ENCODE results near the gene TMEM101. TPM values are rescaled to one million over a fixed set of nuclear protein-coding genes. Genes with fewer than 3 reads are reported as not detected.

TMEM101 gene
- total and polyA plus RNA-seq, 2 of the 13 experiments (the other 11 are each of a cell fraction or from before 2014, with no cell fraction given), result 72.0 to 100 TPM

DNA sequence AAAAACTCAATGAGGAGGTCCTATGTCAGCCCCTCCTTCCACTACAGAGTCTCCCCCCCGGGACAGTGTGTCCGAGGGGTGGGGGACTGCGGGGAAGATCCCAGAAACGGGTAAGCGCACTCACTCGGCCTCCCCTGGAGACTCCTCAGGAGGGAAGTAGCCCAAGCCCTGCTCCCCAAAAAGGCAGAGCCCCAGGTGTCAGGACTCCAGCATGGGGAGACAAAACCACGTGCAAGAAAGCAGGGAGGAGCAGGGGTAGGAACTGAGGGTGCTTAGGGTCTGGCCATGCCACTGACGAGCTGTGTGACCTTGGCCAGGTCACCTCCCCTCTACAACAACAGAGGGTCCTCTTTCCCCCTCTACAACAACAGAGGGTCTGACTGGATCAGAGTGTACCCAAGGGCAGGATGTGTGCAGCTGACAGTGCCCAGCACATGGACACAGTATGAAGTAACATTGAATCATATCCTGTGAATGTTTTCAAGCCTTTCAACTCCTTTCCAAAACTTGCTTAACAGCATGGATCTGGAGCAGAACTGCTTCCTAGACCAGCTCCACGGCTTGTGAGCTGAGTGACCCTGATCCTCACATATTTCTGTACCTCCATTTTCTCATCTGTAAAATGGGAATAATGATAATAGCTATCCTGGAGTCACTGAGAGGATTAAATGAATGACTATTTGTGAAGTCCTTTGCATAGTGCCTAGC lies 12.5 kb downstream of the TMEM101 start (continued):
- TF ChIP-seq, protein P1, sequence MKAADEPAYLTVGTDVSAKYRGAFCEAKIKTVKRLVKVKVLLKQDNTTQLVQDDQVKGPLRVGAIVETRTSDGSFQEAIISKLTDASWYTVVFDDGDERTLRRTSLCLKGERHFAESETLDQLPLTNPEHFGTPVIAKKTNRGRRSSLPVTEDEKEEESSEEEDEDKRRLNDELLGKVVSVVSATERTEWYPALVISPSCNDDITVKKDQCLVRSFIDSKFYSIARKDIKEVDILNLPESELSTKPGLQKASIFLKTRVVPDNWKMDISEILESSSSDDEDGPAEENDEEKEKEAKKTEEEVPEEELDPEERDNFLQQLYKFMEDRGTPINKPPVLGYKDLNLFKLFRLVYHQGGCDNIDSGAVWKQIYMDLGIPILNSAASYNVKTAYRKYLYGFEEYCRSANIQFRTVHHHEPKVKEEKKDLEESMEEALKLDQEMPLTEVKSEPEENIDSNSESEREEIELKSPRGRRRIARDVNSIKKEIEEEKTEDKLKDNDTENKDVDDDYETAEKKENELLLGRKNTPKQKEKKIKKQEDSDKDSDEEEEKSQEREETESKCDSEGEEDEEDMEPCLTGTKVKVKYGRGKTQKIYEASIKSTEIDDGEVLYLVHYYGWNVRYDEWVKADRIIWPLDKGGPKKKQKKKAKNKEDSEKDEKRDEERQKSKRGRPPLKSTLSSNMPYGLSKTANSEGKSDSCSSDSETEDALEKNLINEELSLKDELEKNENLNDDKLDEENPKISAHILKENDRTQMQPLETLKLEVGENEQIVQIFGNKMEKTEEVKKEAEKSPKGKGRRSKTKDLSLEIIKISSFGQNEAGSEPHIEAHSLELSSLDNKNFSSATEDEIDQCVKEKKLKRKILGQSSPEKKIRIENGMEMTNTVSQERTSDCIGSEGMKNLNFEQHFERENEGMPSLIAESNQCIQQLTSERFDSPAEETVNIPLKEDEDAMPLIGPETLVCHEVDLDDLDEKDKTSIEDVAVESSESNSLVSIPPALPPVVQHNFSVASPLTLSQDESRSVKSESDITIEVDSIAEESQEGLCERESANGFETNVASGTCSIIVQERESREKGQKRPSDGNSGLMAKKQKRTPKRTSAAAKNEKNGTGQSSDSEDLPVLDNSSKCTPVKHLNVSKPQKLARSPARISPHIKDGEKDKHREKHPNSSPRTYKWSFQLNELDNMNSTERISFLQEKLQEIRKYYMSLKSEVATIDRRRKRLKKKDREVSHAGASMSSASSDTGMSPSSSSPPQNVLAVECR (CRISPR knock-in tag; IDR thresholded peaks at IDR 0.05; ENCODE audit: borderline replicate concordance), result peak; percentile 50; the same call in 1 of the 2 replicates
- TF ChIP-seq ZBTB21 (CRISPR knock-in tag; IDR thresholded peaks at IDR 0.05) (0 out of 2 replicates have a peak, but pooled peaks have one; percentile 57), HNRNPK (IDR thresholded peaks at IDR 0.05; ENCODE audit: low read depth, low read length, poor library complexity, severe bottlenecking) (no peak), ZMYM2 (CRISPR knock-in tag; IDR thresholded peaks at IDR 0.05) (peak; percentile 74; the same call in 1 of the 2 replicates), HOXA3 (CRISPR knock-in tag; IDR thresholded peaks at IDR 0.05) (peak; percentile 39; the same call in 1 of the 2 replicates), NR2F6 (IDR thresholded peaks at IDR 0.05) (peak; percentile 42; the same call in 1 of the 2 replicates), NR2F6 (CRISPR knock-in tag; IDR thresholded peaks at IDR 0.05) (peak; percentile 62), SOX13 (IDR thresholded peaks at IDR 0.05) (0 out of 2 replicates have a peak, but pooled peaks have one; percentile 31), SOX13 (CRISPR knock-in tag; conservative IDR thresholded peaks at IDR 0.05 in 1 of 2, IDR thresholded peaks at IDR 0.05 in 1 of 2) (peak in 1 of 2 experiments; percentile 71; a peak in 2 of 4 replicates)
- TF ChIP-seq, protein P2, sequence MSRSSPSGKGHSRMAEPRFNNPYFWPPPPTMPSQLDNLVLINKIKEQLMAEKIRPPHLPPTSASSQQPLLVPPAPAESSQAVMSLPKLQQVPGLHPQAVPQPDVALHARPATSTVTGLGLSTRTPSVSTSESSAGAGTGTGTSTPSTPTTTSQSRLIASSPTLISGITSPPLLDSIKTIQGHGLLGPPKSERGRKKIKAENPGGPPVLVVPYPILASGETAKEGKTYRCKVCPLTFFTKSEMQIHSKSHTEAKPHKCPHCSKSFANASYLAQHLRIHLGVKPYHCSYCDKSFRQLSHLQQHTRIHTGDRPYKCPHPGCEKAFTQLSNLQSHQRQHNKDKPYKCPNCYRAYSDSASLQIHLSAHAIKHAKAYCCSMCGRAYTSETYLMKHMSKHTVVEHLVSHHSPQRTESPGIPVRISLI (CRISPR knock-in tag; IDR thresholded peaks at IDR 0.05; ENCODE audit: borderline replicate concordance), result no peak
- TF ChIP-seq, protein P3, sequence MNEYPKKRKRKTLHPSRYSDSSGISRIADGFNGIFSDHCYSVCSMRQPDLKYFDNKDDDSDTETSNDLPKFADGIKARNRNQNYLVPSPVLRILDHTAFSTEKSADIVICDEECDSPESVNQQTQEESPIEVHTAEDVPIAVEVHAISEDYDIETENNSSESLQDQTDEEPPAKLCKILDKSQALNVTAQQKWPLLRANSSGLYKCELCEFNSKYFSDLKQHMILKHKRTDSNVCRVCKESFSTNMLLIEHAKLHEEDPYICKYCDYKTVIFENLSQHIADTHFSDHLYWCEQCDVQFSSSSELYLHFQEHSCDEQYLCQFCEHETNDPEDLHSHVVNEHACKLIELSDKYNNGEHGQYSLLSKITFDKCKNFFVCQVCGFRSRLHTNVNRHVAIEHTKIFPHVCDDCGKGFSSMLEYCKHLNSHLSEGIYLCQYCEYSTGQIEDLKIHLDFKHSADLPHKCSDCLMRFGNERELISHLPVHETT (CRISPR knock-in tag; conservative IDR thresholded peaks at IDR 0.05), result peak; percentile 71; the same call in 1 of the 2 replicates
- TF ChIP-seq, protein P4, sequence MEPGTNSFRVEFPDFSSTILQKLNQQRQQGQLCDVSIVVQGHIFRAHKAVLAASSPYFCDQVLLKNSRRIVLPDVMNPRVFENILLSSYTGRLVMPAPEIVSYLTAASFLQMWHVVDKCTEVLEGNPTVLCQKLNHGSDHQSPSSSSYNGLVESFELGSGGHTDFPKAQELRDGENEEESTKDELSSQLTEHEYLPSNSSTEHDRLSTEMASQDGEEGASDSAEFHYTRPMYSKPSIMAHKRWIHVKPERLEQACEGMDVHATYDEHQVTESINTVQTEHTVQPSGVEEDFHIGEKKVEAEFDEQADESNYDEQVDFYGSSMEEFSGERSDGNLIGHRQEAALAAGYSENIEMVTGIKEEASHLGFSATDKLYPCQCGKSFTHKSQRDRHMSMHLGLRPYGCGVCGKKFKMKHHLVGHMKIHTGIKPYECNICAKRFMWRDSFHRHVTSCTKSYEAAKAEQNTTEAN (CRISPR knock-in tag; conservative IDR thresholded peaks at IDR 0.05), result peak; percentile 67; the same call in 1 of the 2 replicates

Measured in HepG2 (cell line).